ENCODE measurements around the gene RALA. TPM values are rescaled to one million over a fixed set of nuclear protein-coding genes. Genes with fewer than 3 reads are reported as not detected.

Gene RALA
- total RNA-seq, 2 donors from 2014 or later: 51.3 to 52.4 TPM

DNA sequence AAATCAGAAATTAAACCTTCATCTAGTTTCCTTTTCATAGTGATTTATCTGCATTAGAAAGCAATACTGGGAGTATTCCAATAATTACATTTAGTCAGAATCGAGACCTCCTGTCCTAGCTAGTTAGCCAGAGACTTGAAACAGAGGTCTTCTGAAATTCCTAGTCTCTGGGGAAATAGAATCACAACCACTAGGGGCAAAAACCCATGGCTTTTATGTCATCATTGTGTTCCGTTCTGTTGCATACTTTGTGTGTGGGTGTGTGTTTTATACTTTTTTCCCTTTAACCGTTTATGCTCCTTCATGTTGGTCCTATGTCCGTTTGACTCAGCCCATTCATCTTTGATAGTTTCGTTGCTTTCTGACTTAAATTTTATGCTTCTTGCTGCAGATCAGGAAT lies 79.8 kb downstream of the RALA start:
- DNase-seq (no peak), ATAC-seq (no peak)
- intact Hi-C loops (cut with DNase I, micrococcal nuclease): no loop called here

DNA sequence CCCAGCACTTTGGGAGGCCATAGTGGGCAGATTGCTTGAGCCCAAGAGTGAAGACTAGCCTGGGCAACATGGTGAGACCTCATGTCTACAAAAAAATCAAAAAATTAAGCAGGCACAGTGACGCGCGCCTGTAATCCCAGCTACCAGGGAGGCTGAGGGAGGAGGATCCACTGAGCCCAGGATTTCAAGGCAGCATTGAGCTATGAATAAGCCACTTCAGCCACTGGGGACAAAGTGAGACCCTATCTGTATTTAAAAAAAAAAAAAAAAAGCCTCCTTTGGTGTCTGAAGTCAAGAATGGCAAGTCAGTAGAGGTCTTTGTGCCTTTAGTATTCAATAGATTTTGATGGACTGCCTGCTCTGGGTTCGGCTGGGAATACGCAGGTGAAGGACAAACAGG lies 85.7 kb downstream of the RALA start:
- no peak for DNase-seq
- intact Hi-C loops (cut with DNase I, micrococcal nuclease): no loop called here
- ATAC-seq: no peak

DNA sequence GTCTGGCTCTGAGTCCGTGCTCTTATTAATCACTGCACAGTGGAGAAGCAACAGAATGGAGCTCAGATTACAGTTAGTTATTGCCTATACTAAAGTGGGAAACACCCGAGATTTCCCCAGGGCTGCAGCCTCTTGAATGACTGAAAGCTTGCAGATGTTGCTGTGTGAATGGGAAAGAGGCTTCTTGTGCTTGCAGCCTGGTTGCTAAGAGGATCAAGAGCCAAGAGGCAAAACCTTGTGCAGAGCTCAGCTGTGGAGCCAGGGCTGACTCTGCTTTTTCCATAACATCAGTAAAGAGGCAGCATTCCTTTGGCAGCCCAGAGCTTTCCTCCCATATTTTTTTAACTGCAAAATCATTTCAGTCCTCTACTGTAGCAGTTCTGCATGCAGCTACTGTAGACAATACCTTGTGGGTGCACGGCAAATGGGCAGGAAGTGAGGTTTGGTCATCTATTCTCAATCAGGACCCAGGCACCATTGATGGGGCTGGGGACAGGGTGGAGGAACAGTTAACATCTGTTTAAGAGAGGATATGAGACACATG lies 86.5 kb downstream of the RALA start:
- ATAC-seq (peak; percentile 28), DNase-seq (no peak)
- intact Hi-C loops (cut with DNase I, micrococcal nuclease): no loop called here

DNA sequence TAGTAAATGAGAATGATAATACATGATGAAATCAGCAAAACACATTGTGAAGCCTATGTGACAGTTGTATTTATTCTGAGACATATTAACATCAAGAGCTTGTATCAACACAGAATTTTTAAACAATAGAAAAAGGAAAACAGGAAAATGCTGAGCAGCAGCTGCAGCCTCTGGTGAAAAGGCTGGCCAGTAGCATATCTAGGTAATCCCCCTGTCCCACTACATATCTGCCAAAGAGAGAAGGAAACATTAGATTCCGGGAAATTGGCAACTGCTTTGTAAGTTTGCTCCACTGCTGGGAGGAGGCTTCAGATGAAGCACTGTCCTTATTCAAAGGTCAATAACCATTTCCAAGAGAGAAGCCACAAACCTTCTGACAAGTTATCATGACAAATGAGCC lies 89.4 kb downstream of the RALA start:
- ATAC-seq (no peak), DNase-seq (no peak)
- intact Hi-C loops (cut with DNase I, micrococcal nuclease): no loop called here

DNA sequence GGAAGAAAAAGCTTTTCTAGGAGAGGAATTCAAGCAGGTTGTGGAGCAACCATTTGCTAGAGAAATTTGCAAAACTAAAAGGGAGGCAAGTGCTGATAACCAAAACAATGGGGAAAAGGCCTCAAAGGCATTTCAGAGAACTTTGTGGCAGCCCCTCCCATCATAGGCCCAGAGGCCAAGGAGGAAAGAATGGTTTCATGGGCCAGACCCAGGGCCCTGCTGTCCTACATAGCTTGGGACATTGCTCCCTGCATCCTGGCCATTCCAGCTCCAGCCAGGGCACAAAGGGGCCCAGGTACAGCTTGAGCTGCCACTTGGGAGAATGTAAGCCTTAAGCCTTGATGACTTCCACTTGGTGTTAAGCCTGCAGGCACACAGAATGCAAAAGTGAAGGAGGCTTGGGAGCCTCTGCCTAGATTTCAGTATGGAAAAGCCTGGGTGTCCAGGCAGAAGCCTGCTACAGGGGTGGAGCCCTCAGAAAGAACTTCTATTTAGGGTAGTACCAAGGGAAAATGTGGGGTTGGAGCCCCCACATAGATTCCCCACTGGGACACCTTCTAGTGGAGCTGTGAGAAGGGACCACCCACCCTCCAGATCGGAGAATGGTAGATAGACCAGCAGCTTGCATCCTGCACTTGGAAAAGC lies 91.2 kb downstream of the RALA start:
- no peak for ATAC-seq
- DNase-seq: no peak
- intact Hi-C loops (cut with DNase I, micrococcal nuclease): no loop called here

DNA sequence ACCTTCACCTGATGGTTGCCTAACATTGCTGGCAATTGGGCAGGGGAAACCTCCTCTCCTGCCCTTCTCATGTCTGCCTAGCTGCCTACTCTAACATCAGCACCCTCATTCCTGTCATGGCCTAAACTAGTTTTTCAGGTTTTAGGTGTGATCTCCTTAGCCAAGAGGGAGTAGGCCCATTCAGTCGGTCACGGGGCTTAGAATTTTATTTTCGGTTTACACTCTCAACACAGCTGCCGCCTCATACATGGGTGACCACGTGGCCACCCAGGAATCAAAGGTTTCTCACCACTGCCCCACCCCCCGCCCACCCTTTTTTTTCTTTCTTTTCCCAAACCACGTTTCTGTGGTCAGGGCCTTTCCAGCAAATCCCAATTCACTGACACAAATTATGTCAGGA lies 97.2 kb downstream of the RALA start:
- intact Hi-C loops (cut with DNase I, micrococcal nuclease): no loop called here
- peak; percentile 59 to 80 for DNase-seq
- ATAC-seq: peak; percentile 98

DNA sequence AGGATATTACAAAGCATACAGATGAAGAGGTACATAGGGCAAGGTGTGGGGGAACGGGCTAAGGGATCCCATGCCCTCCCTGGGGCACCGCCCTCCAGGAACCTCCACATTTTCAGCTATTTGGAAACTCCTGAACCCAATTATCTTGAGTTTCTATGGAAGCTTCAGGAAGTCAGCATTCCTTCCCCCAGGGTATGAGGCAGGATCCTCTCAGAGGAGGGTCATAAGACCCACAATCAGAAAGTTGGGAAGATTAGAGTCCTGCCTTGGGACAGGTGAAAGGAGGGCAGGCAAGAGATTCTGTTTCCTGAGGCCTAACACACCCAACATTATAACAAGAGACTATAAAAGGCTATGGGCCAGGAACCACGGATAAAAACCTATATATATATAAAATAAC lies 98.0 kb downstream of the RALA start:
- peak; percentile 40 for ATAC-seq
- DNase-seq: no peak
- intact Hi-C loops (cut with DNase I, micrococcal nuclease): no loop called here

DNA sequence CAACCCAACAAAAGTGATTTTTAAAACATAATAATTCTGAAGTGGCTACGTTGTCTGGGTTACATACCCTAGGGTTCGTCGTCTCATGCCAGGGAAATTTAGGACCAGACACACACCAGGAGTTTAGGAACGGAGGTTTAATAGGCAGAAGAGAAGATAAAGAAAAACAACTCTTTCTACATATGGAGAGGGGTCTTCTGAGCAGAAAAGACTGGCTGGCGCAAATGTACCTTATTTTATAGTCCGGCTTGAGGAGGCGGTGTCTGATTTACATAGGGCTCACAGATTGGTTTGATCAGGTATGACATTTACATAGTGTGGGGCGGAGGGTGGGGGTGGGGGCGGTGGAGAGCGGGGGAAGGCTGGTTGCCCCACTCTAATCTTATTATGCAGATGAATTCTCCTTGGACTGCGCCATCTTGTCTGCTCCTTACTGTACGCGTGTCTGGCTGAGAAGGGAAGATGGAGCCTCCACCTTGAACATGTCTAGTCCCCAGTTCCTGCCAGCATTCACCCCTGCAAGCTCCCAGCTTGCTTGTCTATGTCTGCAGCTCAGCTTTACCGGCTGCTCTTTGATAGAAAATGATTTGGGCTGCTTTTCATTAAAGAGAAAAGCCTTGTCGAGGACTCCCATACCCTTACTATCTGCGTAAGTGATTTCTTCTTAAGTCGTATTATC lies 98.7 kb downstream of the RALA start:
- ATAC-seq (no peak), DNase-seq (no peak)
- intact Hi-C loops (cut with DNase I, micrococcal nuclease): no loop called here

DNA sequence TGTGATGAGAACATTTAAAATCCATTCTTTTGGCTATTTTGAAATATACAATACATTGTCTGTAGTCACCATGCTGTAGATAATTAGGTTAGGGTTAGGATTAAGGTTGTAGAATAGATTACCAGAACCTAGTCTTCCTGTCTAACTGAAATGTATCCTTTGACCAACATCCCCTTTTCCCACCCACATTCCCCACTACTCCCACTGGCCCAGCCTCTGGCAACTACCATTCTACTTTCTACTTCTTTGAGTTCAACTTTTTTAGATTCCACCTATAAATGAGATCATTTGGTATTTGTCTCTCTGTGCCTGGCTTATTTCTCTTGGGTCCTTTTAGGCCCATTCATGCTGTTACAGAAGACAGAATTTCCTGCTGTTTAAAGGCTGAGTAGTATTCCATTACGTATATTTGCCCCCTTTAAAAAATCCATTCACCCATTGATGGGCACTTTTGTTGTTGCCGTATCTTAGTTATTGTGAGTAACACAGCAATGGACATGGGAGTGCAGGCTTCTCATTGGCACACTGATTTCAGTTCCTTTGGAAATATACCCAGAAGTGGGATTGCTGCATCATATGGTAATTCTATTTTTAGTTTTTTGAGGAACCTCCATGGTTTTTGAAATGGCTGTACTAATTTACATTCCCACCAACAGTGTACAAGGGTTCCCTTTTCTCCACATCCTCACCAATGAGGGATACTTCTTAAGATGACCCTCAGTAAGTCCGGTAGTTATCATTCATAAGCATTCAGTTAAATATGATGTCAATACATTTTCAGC lies 104.0 kb downstream of the RALA start:
- DNase-seq (no peak), ATAC-seq (no peak)
- intact Hi-C loops (cut with DNase I, micrococcal nuclease): no loop called here

DNA sequence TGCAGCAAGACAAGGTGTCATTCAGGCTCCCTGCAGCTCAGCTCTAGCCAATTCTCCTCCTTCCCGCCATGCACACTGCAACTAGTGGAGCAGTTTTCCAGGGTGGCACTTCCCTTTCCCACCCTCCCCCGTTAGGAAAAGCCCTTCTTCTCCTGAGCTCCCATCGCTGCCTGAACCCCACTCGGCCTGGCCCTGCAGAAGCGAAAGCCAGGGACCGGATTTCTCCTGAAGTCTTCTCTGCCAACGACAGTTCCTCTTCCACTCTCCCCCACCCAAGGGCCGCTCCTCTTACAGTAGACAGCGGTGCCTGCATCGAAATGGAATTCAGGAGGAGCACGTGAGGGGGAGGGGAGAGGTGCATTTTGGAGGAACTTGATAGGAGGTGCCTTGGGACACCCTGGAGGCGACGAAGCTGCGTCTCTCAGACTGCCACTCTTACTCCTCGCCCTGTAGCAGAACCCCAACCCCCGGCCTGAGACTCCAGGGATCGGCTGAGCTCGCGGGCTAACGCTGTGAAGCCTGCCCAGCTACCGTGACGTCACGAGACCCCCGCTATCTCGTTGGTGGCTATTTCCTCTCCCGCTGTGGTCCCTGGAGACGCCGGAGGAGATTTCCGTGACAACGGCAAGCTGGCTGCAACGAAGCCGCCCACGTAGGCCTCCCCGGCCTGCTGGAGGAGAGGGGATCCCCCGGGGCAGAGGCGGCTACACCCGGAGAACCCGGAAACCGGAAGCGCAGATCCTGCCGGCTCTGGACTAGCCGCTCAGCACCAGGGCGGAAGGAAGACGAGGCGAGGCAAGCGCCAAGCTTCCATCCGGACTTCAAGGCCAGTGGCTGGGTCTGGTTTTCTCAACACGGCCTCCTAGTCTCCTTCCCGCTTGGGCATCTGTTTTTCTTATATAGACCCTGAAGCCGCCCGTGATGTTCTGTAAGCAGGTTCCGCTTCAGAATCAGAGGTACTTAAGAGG lies 109.7 kb downstream of the RALA start:
- peak; percentile 91 for ATAC-seq
- intact Hi-C loops (cut with DNase I, micrococcal nuclease): no loop called here
- peak; percentile 94 to 95 for DNase-seq

DNA sequence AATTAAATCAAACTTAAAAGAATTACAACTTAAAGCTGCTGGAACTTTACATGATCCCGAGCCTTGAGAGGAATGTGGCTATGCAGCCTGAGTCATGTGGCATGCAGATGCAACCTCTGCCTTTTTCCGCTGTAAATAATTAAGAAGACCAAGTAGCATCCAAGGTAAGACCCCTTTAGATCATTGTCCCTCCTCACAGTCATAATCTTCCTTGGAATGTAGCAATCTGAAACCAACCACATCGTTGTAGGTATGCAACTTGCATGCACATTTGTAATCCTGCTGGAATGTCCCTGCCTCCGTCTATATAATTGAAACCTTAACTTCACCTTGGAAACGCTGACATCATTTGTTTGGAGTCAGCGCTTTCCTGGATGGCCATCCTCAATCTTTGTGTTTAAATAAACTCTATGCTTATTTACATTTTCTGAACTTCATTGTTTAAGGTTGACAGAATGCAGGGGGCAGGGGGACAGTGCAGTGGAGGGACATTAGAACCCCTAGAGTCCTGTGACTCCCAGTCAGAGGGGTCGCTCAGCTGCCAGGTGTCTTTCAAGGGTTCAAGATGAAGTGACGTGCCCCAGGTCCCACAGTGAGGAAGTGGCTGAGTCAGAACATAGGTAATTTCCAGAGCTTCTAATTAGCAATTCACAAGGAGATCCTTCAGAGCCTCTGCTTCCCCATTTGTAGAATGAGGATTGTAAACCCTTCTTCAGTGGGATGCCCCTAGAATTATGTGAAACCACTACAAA lies 110.7 kb downstream of the RALA start:
- ATAC-seq (peak; percentile 50), DNase-seq (peak in 1 of 2 donors; percentile 27)
- intact Hi-C loops (cut with DNase I, micrococcal nuclease): no loop called here

DNA sequence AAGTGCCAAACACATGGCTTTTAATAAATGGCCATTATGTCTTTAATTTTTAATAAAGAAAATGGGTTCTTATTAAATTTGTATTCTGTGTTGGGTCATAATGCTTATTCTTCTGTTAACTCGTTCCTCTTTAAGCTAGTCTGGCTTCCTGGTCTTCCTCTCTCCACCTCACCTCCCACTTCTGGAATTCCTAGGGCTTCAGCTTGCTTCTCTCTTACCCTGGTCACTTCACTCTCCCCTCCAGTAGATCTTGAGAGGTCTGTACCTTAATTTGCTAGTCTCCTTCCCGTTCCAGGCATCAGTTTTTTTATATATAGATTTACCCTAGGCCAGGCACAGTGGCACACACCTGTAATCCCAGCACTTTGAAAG lies 111.2 kb downstream of the RALA start:
- DNase-seq: no peak
- intact Hi-C loops (cut with DNase I, micrococcal nuclease): no loop called here
- ATAC-seq: no peak

DNA sequence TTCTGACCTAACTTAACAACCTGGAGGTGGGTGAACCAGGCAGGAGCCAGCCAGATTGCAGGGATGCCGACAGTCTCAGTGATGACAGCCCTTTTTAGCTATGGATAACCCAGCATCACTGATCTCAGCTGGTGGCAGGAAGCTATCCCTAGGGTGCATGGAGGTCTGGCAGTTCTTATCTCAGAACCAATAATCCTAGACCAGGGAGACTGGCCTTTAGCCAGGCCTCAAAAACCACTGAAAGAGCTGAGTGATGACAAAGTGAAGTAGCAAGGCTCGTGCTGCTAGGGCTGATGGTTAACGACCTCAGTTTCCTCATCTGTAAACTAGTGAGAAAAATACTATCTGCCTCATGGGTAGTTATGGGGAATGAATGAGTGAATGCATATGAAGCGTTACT lies 112.5 kb downstream of the RALA start:
- DNase-seq (no peak), ATAC-seq (no peak)
- intact Hi-C loops (cut with DNase I, micrococcal nuclease): no loop called here

DNA sequence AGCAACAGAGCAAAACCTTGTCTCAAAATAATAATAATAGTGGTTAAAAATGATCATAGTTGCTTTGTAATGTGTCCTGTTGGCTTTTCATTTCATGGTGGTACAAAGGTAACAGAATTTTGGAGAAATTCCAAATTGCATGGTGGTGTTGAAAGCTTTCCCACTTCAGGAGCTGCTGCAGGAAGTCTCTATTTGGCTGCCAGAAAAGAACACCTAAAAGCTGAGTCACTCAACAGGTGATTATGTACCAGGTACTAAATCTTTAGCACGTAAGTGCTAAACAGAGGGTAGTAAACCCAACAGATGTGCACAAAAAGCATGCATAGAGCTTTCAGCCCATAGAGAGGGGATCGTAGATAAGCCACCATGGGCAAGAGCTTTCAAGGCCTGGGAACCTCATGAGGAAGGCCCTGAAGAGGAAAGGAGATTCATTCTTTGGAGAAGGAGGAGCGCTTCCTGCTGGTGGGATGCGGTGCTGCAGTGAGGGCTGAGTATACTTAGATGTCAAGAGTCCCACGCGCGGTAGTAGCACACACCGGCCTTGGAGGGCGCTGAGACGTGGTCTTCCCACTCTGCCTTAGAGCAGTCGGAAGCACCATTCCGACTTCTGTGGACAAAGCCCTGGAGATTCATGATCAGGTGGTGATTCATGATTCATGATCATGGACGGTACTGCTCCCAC lies 118.7 kb downstream of the RALA start:
- ATAC-seq: peak; percentile 69
- peak in 1 of 2 donors; percentile 68 for DNase-seq
- intact Hi-C loops (cut with DNase I, micrococcal nuclease): loop anchor here in 1 of 2 donors (10.0 kb wide), 1 partner anchor 167 kb away; no protein-coding TSS in a partner anchor

DNA sequence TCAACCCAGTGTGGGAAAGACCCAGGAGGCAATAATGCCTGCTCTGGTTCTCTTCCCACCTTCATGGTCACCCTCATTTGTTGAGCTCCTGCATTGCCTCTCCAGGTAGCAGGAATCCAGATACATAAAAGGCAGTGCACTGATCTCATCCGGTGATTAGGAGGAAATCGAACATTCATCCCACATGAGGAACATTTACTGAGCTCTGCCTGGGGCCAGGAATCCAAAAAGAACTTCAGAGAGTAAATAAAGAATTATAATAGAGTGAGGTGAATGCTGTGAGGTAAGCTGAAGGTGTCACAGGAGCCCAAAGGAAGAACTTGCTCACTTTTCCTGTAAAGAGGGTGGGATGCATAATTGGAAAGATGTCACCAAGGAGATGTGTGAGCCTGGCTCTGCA lies 121.2 kb downstream of the RALA start:
- no peak for ATAC-seq
- intact Hi-C loops (cut with DNase I, micrococcal nuclease): loop anchor here (2.0 to 10.0 kb wide), 2 partner anchors 164 to 170 kb away; no protein-coding TSS in a partner anchor

DNA sequence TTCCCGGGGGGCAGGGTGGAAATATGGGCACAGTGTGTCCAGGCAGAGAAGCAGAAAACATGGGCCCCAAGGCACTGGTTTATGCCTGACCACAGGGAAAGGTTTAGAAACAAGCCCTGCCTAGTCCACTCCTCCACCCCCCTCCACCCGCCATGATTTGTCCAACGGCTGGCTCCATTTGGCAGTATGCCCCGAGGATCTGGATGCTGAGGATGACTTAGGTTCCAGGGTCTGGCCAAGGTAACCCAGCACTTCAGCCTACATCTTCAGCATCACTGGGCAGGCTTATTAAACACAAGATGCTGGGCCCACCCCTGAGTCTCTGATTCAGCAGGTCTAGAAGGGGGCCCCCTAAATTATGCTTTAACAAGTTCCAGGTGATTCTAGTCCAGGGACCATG lies 121.9 kb downstream of the RALA start:
- no peak for ATAC-seq
- no peak for DNase-seq
- intact Hi-C loops (cut with DNase I, micrococcal nuclease): loop anchor here (2.0 to 10.0 kb wide), 2 partner anchors 165 to 171 kb away; no protein-coding TSS in a partner anchor

More for the DNA sequence above, 121.2 kb downstream of the RALA start:
- DNase-seq: no peak

Measured in left colon (tissue), 2 donors.